DOHH2 (cell line): ENCODE results near the gene PALM2AKAP2.

Experiments used
- H3F3A ChIP-seq: fragments of 200-600 bp; sonication (generic), shearing (Covaris generic); 2 replicates; pipeline ENCODE4 v1.6.0; 2016; ENCODE audit warnings: antibody characterized with exemption, mild to moderate bottlenecking; ENCODE audit not compliant: control insufficient read depth, insufficient read depth
- H3K27ac ChIP-seq: fragments of 200-600 bp; sonication (generic); 2 replicates; pipeline ENCODE4 v1.5.1; 2014; ENCODE audit warnings: low read depth, mild to moderate bottlenecking, low read length, moderate library complexity
- H3K27me3 ChIP-seq: fragments of 200-600 bp; sonication (generic); 2 replicates; pipeline ENCODE4 v1.6.1; 2014; ENCODE audit warnings: mild to moderate bottlenecking, low read length, mixed read lengths; ENCODE audit not compliant: control insufficient read depth
- H3K36me3 ChIP-seq: fragments of 200-600 bp; sonication (generic); 2 replicates; pipeline ENCODE4 v1.6.1; 2014; ENCODE audit warnings: mild to moderate bottlenecking, low read length, moderate library complexity, mixed read lengths; ENCODE audit not compliant: control insufficient read depth
- H3K4me1 ChIP-seq: fragments of 200-600 bp; sonication (generic); 2 replicates; pipeline ENCODE4 v1.6.1; 2014; ENCODE audit warnings: mild to moderate bottlenecking, low read length, mixed read lengths; ENCODE audit not compliant: control insufficient read depth
- H3K4me2 ChIP-seq: fragments of 200-600 bp; sonication (generic); 2 replicates; pipeline ENCODE4 v1.6.0; 2014; ENCODE audit warnings: mild to moderate bottlenecking, low read length, moderate library complexity
- H3K4me3 ChIP-seq: fragments of 200-600 bp; sonication (generic); 2 replicates; pipeline ENCODE4 v1.5.1; 2014; ENCODE audit warnings: mild to moderate bottlenecking, low read length, mixed read lengths
- H3K79me2 ChIP-seq: fragments of 200-600 bp; sonication (generic); 2 replicates; pipeline ENCODE4 v1.6.1; 2014; ENCODE audit warnings: mild to moderate bottlenecking, low read length, mixed read lengths; ENCODE audit not compliant: control insufficient read depth
- H3K9me2 ChIP-seq: fragments of 200-600 bp; sonication (generic); replicated peaks from 2 replicates; pipeline ENCODE4 v1.6.1; 2014; ENCODE audit warnings: mild to moderate bottlenecking, low read length, mixed read lengths; ENCODE audit not compliant: control insufficient read depth
- H3K9me3 ChIP-seq: fragments of 200-600 bp; sonication (generic); 2 replicates; pipeline ENCODE4 v1.6.1; 2014; ENCODE audit warnings: antibody characterized with exemption, low read length, mixed read lengths; ENCODE audit not compliant: control insufficient read depth, insufficient read depth
- H4K20me1 ChIP-seq: fragments of 200-600 bp; sonication (generic); 2 replicates; pipeline ENCODE4 v1.6.0; 2014; ENCODE audit warnings: low read depth, mild to moderate bottlenecking, antibody characterized with exemption, low read length, moderate library complexity; ENCODE audit not compliant: control insufficient read depth, insufficient read depth
- EZH2phosphoT487 ChIP-seq: fragments of 200-600 bp; sonication (generic); IDR thresholded peaks from 2 replicates; pipeline ENCODE4 v1.6.1; 2017; ENCODE audit warnings: borderline replicate concordance, mild to moderate bottlenecking, antibody characterized with exemption, low read length, moderate library complexity, mixed read lengths
- TF ChIP-seq, protein P1 (sequence below): fragments of 200-600 bp; sonication (generic); IDR thresholded peaks from one replicate; pipeline ENCODE4 v1.5.1; 2014; ENCODE audit warnings: antibody characterized with exemption, mild to moderate bottlenecking, low read depth, low read length; ENCODE audit not compliant: poor library complexity, severe bottlenecking

PALM2AKAP2 gene

DNA sequence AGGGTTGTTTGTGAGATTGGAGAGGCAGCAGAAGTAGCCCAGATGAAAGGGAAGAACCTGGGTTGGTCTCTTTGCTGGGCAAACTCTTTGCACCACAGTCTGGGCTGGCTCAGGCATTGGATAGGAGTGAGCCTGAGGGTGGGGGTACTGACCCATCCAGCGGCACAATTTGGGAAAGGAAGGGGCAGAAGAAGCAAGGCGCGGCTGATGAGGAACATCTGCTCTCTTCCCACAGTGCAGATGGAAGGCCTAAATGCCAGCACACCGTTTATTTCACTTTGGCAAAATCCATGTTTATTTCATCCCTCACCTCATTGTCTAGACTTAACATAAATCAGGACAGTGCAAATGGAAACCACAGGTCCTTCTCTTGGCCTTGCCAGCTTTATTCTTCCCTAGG, 32.3 kb downstream of the PALM2AKAP2 start:
- Histone ChIP-seq H3K4me3 (no peak overlapping the region), H4K20me1 (no peaks in the 10 kb centered on the region), H3F3A (no peaks in the 10 kb centered on the region), H3K4me2 (no peak overlapping the region), H3K27me3 (peaks cover 6% of the 10 kb centered on the region; the same call in 1 of the 2 replicates), H3K4me1 (no peaks in the 10 kb centered on the region), H3K9me3 (no peaks in the 10 kb centered on the region), H3K79me2 (no peaks in the 10 kb centered on the region), H3K9me2 (no peaks in the 10 kb centered on the region), H3K36me3 (no peaks in the 10 kb centered on the region), H3K27ac (no peak overlapping the region)
- TF ChIP-seq EZH2phosphoT487, result no peak
- TF ChIP-seq, protein P1, sequence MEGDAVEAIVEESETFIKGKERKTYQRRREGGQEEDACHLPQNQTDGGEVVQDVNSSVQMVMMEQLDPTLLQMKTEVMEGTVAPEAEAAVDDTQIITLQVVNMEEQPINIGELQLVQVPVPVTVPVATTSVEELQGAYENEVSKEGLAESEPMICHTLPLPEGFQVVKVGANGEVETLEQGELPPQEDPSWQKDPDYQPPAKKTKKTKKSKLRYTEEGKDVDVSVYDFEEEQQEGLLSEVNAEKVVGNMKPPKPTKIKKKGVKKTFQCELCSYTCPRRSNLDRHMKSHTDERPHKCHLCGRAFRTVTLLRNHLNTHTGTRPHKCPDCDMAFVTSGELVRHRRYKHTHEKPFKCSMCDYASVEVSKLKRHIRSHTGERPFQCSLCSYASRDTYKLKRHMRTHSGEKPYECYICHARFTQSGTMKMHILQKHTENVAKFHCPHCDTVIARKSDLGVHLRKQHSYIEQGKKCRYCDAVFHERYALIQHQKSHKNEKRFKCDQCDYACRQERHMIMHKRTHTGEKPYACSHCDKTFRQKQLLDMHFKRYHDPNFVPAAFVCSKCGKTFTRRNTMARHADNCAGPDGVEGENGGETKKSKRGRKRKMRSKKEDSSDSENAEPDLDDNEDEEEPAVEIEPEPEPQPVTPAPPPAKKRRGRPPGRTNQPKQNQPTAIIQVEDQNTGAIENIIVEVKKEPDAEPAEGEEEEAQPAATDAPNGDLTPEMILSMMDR, result no peak

DNA sequence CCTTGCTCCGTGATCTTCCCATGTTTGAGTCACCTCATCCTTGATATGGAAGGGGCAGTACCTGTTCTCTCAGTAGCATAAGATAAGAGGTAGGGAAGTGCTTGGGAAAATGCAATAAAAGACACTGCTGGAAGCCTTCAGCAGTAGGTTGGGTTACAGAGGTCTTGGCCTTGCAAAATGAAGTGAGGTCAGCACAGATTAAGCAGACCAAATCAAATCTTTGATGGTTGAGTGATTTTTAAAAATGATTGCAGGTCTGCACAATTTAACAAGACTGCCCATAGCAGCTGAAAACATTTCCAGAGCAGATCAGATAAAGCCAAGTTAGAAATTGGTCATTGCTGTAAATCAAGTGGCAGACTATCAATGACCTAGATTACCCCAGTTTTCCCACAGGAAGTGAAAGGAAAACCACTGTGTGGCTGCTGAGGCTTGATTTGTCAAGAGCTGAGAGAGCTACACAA, 32.9 kb downstream of the PALM2AKAP2 start:
- H3K36me3 ChIP-seq, result no peaks in the 10 kb centered on the region
- H3K27me3 ChIP-seq, result peaks cover 6% of the 10 kb centered on the region; the same call in 1 of the 2 replicates
- H3K27ac ChIP-seq, result no peak overlapping the region
- H3K9me3 ChIP-seq, result no peaks in the 10 kb centered on the region
- H3K4me2 ChIP-seq, result no peak overlapping the region
- H3K4me3 ChIP-seq, result no peak overlapping the region
- no peaks in the 10 kb centered on the region for H3K9me2 ChIP-seq
- H4K20me1 ChIP-seq, result no peaks in the 10 kb centered on the region
- no peaks in the 10 kb centered on the region for H3F3A ChIP-seq
- no peaks in the 10 kb centered on the region for H3K4me1 ChIP-seq
- H3K79me2 ChIP-seq, result no peaks in the 10 kb centered on the region
- TF ChIP-seq EZH2phosphoT487, result no peak
- TF ChIP-seq, protein P1, result no peak

DNA sequence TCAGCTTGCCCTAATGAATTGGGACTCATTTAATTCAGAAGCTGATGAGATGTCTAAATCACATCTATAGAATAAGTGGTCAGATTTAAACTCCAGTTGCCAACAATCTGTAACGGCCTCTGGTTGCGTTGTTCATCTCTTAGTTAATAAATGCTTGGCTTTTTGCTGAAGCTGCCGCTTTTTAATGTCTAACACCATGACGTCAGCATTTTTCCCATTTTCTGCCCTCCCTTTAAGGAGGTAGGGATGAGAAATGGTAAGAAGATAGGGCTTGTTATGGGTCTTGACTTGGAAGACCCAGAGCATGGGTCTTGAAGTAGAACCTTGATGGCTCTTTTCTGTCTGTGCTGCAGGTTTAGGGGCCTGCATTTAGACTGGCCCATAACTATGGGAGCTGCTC, 33.3 kb downstream of the PALM2AKAP2 start:
- Histone ChIP-seq H3K36me3 (no peaks in the 10 kb centered on the region), H4K20me1 (no peaks in the 10 kb centered on the region), H3K4me1 (no peaks in the 10 kb centered on the region), H3K27ac (no peak overlapping the region), H3K79me2 (no peaks in the 10 kb centered on the region), H3K27me3 (peaks cover 6% of the 10 kb centered on the region; the same call in 1 of the 2 replicates), H3K9me3 (no peaks in the 10 kb centered on the region), H3F3A (no peaks in the 10 kb centered on the region), H3K9me2 (no peaks in the 10 kb centered on the region), H3K4me3 (no peak overlapping the region), H3K4me2 (no peak overlapping the region)
- TF ChIP-seq, protein P1, result no peak
- TF ChIP-seq EZH2phosphoT487, result no peak
